Type B pancreatic cell (in vitro differentiated cells): ENCODE results near the gene RITA1. TPM values are rescaled to one million over a fixed set of nuclear protein-coding genes. Genes with fewer than 3 reads are reported as not detected.
A peak's percentile ranks its signal among the peaks of the same experiment; 100 is the strongest.

Experiments
- DNase-seq: peaks from one replicate; pipeline ENCODE4 v3.0.0; 2021; ENCODE audit warnings: mixed read lengths; ENCODE audit not compliant: unreplicated experiment; ENCODE audit errors: extremely low spot score
- H3K27ac Mint-ChIP-seq: 2 replicates; pipeline ENCODE4 v1.8.0; 2021; ENCODE audit warnings: mild to moderate bottlenecking, mixed read lengths
- H3K27me3 Mint-ChIP-seq: 2 replicates; pipeline ENCODE4 v1.8.0; 2021; ENCODE audit warnings: mixed read lengths
- H3K36me3 Mint-ChIP-seq: 2 replicates; pipeline ENCODE4 v1.8.0; 2021; ENCODE audit warnings: mixed read lengths
- H3K4me1 Mint-ChIP-seq: one replicate; pipeline ENCODE4 v1.8.0; 2021; ENCODE audit warnings: mixed read lengths; ENCODE audit not compliant: unreplicated experiment
- H3K4me3 Mint-ChIP-seq: 2 replicates; pipeline ENCODE4 v1.8.0; 2021; ENCODE audit warnings: mild to moderate bottlenecking, mixed read lengths
- H3K9me3 Mint-ChIP-seq: 2 replicates; pipeline ENCODE4 v1.8.0; 2021; ENCODE audit warnings: mixed read lengths
- total RNA-seq: library from RNA; stranded (reverse); gene quantifications from 2 replicates; pipeline ENCODE4 v1.2.1, GENCODE V29; 2021; ENCODE audit warnings: low replicate concordance
- TF ChIP-seq, protein P1 (sequence below): fragments of 200-600 bp; sonication (generic); conservative IDR thresholded peaks from 2 replicates; pipeline ENCODE4 v1.5.0; 2021; ENCODE audit warnings: antibody characterized with exemption, mild to moderate bottlenecking

The RITA1 gene
- total RNA-seq, 1 donor from 2014 or later, result 19.0 TPM

DNA sequence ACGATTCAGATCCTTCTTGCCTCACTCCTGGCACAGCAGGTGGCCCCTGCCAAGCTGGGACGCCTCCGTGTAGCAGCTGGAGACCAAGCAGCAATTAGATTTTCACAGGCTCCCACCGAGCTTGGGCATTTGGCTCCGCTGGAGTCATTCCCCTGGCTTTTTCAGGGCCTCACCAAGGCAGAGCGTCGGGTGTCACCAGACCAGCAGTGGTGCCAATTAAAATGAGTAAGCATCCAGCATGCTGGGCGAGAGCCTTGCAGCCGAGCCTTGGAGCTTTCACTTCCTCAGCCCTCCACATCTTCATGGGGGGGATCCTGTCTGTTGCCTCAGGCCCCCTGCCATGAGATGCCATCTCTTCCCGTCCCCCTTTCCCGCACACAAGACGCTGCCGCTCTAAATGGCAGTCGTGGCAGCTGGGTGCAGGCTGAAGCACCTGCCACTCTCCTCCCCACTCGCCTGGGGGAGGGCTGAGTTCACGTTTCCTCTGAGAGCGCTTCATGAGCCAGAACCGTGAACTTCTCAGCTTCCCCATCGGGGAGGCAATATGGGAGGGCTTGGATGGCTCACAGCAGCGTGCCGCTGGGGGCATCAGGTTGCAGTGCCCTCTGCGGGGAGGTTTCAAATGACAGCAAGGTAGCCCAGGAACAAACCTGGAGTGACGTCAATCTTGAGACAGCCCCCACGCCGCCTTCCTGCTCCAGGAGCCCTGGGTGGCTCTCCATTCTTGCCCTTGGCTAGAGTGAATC lies 47.5 kb downstream of the RITA1 start:
- Mint-ChIP-seq H3K27ac (peak overlapping the region; percentile 79), H3K4me1 (peaks cover 37% of the 10 kb centered on the region), H3K9me3 (no peaks in the 10 kb centered on the region)

GRCh38 chr12:113233967-113234366 lies 48.4 kb downstream of the RITA1 start:
- H3K4me1 Mint-ChIP-seq, result peaks cover 37% of the 10 kb centered on the region

More for the DNA sequence above, 47.5 kb downstream of the RITA1 start:
- H3K4me3 Mint-ChIP-seq, result peak overlapping the region; percentile 39
- no peak for DNase-seq
- no peaks in the 10 kb centered on the region for H3K27me3 Mint-ChIP-seq
- TF ChIP-seq, protein P1, sequence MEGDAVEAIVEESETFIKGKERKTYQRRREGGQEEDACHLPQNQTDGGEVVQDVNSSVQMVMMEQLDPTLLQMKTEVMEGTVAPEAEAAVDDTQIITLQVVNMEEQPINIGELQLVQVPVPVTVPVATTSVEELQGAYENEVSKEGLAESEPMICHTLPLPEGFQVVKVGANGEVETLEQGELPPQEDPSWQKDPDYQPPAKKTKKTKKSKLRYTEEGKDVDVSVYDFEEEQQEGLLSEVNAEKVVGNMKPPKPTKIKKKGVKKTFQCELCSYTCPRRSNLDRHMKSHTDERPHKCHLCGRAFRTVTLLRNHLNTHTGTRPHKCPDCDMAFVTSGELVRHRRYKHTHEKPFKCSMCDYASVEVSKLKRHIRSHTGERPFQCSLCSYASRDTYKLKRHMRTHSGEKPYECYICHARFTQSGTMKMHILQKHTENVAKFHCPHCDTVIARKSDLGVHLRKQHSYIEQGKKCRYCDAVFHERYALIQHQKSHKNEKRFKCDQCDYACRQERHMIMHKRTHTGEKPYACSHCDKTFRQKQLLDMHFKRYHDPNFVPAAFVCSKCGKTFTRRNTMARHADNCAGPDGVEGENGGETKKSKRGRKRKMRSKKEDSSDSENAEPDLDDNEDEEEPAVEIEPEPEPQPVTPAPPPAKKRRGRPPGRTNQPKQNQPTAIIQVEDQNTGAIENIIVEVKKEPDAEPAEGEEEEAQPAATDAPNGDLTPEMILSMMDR, result no peak
- peaks cover 41% of the 10 kb centered on the region for H3K36me3 Mint-ChIP-seq

DNA sequence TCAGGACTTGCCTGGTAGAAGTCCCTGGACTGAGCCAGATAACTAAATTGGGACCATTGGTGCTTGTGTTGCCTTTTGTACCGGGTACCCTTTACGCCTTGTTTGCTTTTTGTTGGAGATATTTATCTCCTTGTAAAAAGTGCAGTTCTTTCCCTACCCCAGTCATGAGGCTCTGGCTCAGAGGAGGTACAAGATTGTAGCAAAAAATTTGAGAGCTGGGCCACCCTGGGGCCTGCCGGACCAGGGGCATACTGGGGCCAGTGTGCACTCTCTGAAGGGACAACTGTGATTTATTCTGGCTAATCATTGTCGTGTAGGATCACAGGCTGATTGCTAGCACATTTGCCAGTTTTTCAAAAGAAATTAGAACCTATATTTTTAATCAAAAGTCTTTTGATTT lies 49.0 kb downstream of the RITA1 start:
- H3K4me1 Mint-ChIP-seq, result peaks cover 42% of the 10 kb centered on the region
- TF ChIP-seq, protein P1, result no peak
- DNase-seq, result no peak
- H3K36me3 Mint-ChIP-seq, result peaks cover 33% of the 10 kb centered on the region
- H3K9me3 Mint-ChIP-seq, result no peaks in the 10 kb centered on the region
- H3K27me3 Mint-ChIP-seq, result no peaks in the 10 kb centered on the region
- no peak overlapping the region for H3K4me3 Mint-ChIP-seq
- H3K27ac Mint-ChIP-seq, result peak overlapping the region; percentile 24

More at GRCh38 chr12:113233967-113234366, 48.4 kb downstream of the RITA1 start:
- TF ChIP-seq, protein P1, result no peak
- no peak for DNase-seq
- Mint-ChIP-seq H3K4me3 (no peak overlapping the region), H3K27me3 (no peaks in the 10 kb centered on the region), H3K27ac (peak overlapping the region; percentile 79), H3K36me3 (peaks cover 33% of the 10 kb centered on the region), H3K9me3 (no peaks in the 10 kb centered on the region)

DNA sequence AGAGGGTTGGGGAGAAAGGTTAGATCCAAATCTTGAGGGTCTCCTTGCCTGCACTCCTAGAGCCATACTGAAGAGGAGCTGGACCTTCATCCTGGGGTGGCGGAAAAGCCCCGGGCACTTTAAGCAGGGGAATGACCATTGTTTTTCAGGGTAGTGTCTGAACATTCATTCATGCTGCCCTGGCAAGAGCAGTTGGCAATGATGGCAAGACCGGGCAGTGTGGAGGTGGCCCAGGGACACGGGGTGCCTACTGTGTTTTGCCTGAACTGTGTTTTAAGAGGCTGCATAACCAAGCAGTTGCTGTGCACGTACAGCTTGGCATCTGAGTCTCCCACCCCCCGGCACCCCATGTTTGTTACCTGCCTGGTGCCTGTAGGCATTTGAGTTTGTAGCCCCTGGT lies 50.5 kb downstream of the RITA1 start:
- Mint-ChIP-seq H3K9me3 (no peaks in the 10 kb centered on the region), H3K4me1 (peaks cover 47% of the 10 kb centered on the region), H3K27me3 (no peaks in the 10 kb centered on the region), H3K27ac (peak overlapping the region; percentile 51), H3K4me3 (peak overlapping the region; percentile 13), H3K36me3 (peaks cover 25% of the 10 kb centered on the region)
- TF ChIP-seq, protein P1, result no peak
- DNase-seq, result no peak

GRCh38 chr12:113236539-113237399 lies 51.2 kb downstream of the RITA1 start:
- no peaks in the 10 kb centered on the region for H3K27me3 Mint-ChIP-seq
- H3K4me3 Mint-ChIP-seq, result no peak overlapping the region
- peaks cover 47% of the 10 kb centered on the region for H3K4me1 Mint-ChIP-seq
- H3K36me3 Mint-ChIP-seq, result peaks cover 26% of the 10 kb centered on the region
- peak overlapping the region; percentile 51 for H3K27ac Mint-ChIP-seq
- no peaks in the 10 kb centered on the region for H3K9me3 Mint-ChIP-seq
- TF ChIP-seq, protein P1, result no peak
- DNase-seq, result no peak
